Activated T-helper 1 cell treated with Interleukin-2 at 50 U/mL for 16 hours (primary cell): ENCODE data around the gene HRH2.
"Not testable (repeated sequence)": the region's sequence is repeated elsewhere in the genome, so short reads cannot be mapped to it uniquely, and the experiment has no call there.

Source experiments
- DNase-seq: peaks from one replicate; pipeline ENCODE4 v3.0.0-alpha.2; 2020; ENCODE audit warnings: low read depth

The HRH2 gene

GRCh38 chr5:175741556-175741955 lies 83.7 kb downstream of the HRH2 start:
- no peak for DNase-seq

GRCh38 chr5:175742290-175742994 lies 84.6 kb downstream of the HRH2 start:
- no peak for DNase-seq

DNA sequence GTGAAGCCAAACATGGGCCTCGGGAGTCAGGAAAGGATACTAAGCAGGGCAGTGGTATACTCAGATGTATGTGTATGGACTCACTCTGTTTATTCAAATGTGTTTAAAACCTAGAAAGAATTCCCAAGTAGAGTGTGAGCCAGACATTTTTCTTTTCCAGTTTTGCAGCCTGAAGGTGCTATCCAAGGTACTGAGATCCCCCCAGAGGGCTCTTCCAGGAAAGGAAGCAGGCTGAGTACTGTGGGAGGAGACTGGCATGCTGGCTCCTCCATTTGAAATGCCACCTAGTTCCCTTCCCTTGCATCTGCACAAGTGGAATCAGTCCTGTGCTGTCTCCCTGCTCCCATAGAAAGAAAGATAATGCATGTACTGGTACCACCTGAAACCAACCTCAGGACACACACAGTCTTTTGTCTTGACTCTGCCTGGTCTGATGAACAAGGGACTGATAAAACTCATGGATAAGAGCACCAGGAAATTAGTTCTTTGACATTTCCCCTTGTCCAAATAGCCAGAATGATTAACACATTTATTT lies 85.9 kb downstream of the HRH2 start:
- DNase-seq = no peak

- DNase-seq = no peak
These were observed 87.3 kb downstream of the HRH2 start for GRCh38 chr5:175745210-175745609.

DNA sequence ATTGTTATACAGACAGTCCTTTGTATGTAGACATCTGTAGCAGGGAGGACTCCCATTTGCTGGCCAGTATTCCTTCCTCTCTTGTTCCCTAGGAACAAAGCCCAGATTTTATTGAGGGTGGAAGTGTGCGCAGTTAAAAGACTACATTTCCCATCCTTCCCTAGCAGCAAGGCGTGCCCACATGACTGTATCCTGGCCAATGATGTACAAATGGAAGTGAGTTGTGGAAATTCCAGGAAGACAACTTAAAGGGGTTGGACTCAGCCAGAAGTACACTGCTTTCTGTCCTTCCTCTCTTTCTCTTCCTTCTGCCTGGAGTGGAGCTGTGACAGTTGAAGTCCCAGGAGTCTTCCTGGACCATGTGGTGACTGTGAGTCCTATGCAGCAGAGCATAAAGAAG lies 89.0 kb downstream of the HRH2 start:
- DNase-seq = no peak

DNA sequence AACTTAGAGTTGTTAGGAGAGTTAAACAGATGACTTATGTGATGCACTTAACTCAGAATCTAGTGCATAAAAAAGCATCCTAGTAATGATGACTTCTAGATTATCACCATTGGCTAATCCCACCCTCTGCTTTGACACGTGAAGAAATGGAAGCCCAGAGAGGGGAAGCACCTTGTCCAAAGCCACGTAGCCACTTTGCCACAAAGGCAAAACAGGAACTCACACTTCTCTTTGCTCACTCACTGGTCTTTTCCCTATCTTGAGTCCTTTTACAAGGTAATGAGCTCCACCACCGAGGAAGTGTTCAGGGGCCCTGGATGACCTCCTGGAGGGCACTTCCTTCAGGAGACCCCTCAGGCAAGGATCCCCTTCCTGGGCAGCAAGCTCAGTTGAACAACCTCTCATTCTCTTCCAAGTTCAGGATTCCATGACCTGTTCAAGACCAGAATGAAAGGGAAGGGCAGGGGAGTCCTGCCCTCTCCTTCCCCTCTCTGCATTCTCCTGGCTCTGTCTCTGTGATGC lies 89.7 kb downstream of the HRH2 start:
- no peak for DNase-seq

DNA sequence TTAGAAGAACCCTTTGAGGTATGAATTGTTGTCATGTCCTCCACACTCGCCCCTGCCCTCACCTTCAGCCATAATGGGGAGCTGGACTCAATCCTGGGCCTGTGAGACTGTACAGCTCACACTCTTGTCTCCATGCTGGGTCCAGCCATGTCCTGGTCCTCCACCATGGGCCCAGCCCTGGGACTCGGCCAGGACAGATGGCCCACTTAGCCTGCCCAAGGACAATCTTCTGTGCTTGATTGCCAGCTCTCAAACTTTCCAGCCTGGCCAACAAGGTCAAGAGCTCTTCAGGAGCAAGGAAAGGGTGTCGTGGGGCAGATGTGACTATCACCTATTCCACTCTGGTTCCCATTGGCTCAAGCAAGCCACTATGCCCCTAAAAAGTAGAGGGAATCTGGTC lies 90.8 kb downstream of the HRH2 start:
- no peak for DNase-seq

DNA sequence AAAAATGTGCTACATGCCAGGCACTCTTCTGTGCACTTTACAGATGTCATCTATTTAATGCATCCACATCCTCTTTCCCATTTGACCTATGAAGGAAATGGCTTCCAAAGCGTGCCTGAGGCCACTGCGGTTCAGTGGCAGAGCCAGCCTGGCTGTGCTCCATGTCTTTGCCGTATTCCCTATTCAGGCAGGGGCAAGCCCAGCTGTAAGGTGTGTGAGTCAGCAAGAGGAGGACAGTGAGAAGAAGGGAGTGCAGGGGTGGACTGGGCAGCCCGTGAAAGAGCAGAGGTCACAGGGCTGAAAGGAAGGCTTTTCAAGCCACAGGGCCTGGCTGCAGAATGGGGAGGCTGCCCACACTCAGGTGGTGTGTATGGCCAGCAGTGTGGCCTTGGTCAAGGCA lies 91.7 kb downstream of the HRH2 start:
- no peak for DNase-seq

DNA sequence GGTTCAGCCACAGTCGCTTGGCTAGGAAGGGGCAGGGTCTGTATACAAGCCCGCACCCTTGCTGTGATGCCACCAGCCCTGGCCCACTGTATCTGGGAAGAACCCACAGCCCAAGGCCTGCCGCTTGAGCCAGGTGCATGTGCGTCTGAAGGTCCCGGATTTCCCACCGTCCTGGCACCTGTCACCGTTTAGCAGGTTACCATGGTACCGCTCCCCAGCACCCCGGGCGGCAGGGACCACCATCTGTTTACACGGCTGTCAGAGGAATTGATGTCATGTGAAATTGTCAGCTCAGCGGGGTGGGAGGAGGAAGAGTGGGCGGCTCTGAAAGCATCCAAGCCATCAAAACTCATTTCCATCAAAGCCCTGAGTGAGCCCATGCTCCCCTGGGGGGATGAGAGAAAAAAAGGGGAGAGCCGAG lies 92.7 kb downstream of the HRH2 start:
- no peak for DNase-seq

DNA sequence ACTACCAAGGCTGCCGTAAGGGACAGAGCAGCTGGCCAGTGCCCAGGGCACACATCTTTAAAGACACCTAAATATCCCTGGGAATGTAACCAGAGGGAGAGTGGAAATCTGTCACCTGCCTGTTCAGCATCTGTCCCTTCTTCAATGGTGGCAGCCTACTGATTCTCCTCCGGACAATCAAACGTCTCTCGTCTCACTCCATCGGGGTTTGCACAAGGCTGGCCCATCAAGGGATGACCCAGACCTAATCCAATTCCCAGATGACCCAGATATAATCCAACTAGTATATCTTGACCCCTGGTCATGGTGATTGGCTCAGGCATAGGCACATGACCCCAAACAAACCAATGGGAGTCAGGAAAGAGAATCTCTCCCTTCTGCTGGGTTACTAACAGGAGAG lies 93.5 kb downstream of the HRH2 start:
- no peak for DNase-seq

GRCh38 chr5:175752826-175753535 lies 95.1 kb downstream of the HRH2 start:
- no peak for DNase-seq

DNA sequence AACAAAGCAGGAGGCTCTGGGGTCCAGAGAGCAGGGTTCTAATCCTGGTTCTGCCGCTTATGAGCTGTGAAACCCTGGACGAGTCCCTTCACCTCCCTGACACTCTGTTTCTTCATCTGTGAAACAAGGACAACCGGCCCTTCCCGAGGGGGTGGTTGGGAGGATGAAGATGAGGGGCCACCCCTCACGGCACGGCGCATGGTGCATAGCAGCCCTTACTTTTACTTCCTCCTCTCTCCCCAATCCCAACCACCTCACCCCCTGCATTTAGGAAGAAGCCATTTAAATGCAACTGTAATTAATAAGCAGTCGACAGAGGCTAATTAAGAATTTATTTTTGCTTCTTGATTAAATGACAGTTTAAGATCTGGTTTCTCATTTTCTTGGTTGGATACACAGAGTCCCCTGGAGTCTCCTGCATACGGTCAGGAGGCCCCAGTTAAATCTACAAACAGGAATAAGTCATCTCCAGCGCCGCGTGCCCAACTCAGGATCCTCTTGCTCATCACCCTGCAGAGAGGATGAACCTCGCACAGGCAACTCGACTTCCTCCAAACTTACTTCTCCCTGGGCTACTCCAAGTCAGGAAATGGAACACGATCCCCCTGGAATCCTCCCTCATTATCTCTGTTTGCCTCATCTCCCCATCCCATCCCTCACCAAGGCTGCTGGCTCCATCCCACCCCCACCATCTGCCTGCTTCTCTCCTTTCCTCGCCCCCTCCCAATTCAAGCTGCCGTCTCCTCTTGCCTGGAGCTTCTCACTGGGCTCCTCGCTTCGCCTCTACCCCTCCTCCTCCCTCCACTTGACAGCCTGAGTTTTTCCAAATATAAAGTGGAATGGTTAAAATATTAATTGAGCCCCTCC lies 95.9 kb downstream of the HRH2 start:
- no peak for DNase-seq

DNA sequence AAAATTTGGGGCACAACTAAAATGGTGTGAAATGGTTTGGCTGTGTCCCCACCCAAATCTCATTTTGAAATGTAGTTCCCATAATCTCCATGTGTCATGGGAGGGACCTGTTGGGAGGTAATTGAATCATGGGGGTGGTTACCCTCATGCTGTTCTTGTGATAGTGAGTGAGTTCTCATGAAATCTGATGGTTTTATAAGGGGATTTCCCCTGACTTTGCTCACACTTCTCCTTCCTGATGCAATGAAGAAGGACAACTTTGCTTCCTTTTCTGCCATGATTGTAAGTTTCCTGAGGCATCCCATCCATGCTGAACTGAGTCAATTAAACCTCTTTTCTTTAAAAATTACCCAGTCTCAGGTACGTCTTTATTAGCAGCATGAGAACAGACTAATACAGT lies 102.1 kb downstream of the HRH2 start:
- DNase-seq = not testable (repeated sequence)
